GDM1 (cell line): ENCODE data around the gene RAD18.
A peak's percentile ranks its signal among the peaks of the same experiment; 100 is the strongest.

Experiments used
- DNase-seq: peaks from one replicate; lab custom pipeline; 2025; lab: John Stamatoyannopoulos, UW

The RAD18 gene

GRCh38 chr3:8985411-8985831 is 22.1 kb upstream of the RAD18 start:
- no peak for DNase-seq

GRCh38 chr3:8984526-8984925 is 21.3 kb upstream of the RAD18 start:
- no peak for DNase-seq

DNA sequence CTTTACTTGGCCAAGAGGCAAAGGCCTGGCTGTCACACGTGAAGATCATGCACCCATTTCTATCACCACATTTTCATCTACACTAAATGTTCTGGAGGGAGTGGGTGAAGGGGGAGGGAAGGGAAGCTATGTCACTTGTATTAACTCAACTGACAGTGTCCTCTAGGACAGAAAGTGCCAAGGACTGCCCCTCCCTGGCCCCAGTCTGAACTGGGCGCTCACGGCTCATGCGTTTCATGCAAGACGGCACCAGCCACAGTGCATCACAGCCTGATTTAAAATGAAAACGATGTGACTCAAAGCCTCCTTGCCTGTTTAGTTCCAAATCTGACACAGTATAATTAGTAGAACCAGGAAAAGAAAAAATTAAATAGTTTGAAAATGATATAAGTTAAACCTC is 20.8 kb upstream of the RAD18 start:
- no peak for DNase-seq

DNA sequence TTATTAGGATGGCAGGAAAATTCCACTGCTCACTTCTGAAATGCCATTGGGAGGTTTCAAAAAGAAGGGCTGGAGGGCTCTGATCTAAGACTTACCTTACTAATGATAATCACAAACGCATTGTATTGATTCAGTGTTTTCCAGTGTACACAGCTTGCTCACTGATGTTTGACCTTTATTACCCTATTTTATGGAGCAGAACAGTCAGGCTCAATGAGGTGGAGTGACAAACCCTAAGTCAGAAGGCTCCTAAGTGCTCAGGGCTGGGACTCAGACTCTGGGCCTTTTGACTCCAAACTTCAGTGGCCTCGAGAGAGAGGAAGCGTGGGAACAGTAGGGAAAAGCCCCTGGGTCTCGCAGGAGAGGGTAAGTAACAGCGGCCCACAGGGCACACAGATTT is 20.3 kb upstream of the RAD18 start:
- DNase-seq = no peak

GRCh38 chr3:8983026-8983425 is 19.8 kb upstream of the RAD18 start:
- DNase-seq = no peak

DNA sequence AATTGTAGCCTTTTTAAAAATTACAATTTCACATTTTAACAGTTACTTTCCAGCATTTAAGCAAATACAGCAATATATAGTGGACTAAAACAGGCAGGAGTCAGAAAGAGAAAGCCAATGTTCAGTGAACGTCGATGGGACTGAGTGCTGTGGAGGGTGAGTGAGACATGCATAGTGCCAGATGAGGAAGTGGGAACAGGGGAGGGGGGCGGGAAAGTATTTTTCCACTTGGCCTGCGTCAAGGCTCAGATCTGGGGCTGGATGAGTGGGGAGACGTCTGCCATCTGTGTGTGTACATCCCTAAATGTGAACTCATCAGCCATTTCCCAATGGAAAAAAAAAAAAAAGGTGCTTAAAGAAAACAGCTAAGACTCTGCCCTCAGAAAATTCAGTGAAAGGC is 19.2 kb upstream of the RAD18 start:
- peak; percentile 37 for DNase-seq

DNA sequence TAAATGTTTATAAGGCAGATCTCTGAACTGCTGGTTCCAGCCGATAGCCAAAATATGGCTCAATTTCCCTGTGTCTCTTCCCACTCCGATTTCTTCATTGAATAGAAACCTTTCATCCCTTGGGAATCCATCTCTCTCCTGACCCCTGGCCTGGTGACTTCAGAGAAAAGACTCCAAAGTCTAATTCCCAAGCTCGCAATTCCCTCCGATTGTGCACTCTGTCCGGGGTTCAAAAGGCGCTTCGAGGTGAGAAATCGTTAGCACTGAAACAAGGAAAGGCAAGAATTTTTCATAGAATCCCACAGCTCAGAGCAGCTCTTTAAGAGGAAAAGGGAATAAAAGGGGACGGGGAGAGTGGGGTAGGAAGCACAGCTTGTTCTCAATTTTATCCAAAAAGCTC is 18.4 kb upstream of the RAD18 start:
- no peak for DNase-seq

DNA sequence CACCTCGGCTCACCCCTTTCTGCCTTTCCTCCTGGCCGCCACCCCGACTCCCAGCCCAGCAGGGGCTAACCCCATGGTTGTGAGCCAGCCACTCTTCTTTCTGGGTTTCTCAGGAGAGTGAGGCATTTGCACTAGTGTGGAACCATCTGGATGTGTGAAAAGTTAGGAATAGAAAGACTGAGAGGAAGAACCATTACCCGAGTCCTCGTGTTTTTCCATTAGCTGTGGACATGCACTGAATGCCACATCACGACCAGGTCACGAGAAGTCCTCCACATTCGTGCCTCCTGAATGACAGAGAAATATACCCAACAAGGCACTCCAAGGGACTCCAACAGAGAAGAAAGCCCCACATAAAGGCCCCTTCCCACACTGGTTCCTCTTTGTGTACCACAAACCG is 18.0 kb upstream of the RAD18 start:
- peak; percentile 19 for DNase-seq

GRCh38 chr3:8980756-8981257 is 17.5 kb upstream of the RAD18 start:
- DNase-seq = no peak

DNA sequence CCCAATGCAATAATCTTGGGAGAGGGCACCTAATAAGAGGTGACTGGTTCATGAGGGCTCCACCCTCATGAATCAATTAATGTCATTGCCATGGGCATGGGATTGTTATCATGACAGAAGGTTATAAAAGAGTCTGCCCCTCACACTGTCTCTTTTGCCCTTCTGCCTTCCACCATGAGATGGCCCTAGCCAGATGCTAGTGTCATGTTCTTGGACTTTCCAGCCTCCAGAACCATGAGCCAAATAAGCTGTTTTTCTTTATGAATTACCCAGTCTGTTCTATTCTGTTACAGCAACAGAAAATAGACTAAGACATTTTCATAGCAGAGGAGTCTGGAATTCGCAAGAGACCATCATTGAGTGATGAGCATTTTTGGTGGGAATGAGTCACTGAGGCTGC is 16.0 kb upstream of the RAD18 start:
- DNase-seq = no peak

- no peak for DNase-seq
Measured at GRCh38 chr3:8978551-8978950, 15.3 kb upstream of the RAD18 start.

DNA sequence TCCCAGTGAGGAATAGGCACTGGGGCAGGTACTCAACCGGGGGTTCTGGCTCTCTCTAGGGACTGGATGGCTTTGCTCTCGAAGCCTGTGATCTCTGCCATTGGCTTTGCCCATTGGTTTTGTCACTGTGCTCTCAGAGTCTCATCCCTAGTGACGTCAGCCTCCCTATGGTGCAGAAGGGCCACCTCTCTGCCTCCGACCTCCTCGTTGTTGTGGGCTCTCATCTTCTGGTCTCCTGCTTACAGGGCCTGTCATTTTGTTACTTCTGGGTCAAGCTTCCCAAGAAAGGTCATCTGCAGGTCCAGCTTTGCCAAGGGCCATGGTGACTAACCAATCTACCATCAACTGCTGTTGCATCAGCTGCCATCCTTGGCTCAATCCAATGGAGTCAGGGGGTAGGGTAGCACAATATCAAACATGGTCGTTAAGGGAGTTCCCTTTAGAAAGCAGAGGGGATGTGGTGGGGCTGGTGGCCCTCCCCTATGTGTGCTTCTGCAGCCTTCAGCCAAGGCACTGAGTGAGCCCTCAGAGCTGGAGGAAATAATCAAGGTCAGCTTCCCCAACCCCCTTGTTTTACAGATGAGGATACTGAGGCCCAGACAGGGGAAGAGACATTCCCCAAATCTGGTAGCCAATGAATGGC is 13.4 kb upstream of the RAD18 start:
- no peak for DNase-seq

DNA sequence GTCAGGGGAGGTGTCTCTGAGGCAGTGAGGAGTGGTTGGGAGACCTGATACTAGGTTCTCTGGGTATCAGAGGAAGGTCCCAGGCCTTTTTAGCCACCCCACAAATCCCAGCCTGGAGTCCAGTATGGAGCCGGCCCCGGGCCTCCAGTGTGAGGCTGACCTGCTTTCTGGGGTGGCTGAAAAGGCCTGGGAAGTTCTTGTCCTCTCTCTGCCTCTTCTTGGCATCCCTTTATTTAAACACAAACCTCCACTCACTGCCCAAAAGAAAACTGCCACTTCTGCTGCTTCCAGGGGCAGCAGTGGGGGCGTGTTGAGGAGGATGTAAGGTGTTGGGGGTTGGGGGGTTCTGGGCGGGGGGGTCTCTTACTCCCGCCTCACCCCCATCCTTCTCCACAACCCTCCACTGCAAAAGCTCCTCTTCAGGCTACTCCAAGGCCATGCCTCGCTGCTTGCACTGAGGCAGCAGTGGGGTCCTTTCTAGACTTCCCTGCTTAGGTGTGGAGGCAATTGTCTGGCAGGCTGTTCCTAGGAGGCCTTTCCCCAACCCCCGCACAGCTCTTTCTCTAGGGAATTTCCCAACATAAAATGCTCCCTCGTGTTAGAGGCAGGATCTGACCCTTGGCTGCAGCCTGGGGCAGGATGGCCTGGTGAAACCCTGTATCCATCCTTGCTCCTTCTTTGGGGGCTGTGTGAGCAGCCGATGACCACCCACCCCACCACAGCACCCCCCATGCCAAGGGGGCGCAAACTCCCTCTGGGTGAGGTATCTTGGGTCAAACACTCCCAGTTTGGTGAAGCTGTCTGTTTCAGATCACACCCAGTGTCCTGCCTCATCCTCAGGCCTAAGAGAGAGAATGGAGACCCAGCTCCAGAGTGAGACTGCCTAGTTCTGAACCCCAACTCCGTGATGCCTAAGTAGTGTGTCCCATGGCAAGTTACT is 12.1 kb upstream of the RAD18 start:
- no peak for DNase-seq

DNA sequence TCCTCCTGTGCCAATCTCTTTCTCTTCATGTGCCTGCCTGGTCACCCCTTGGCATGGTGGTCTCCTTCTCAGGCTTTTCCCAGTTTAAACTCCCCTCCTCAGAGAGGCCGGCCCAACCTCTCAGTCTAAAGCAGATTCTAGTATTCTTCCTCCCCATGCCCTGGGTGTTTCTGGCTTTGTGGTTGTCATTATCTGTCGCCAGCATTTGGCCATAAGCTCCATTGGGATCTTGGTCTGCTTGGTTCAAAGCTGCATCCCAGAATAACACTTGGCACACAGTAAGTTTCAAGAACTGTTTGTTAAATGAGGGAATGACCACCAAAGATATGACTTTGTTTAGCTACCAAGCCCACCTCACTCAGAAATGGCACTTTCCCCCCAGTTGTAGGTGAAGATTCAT is 11.2 kb upstream of the RAD18 start:
- no peak for DNase-seq

GRCh38 chr3:8972639-8973038 is 9.4 kb upstream of the RAD18 start:
- no peak for DNase-seq

- DNase-seq = peak; percentile 36
Measured at GRCh38 chr3:8970971-8971589, 7.8 kb upstream of the RAD18 start.

- DNase-seq = no peak
Measured at GRCh38 chr3:8969241-8969640, 6.0 kb upstream of the RAD18 start.

DNA sequence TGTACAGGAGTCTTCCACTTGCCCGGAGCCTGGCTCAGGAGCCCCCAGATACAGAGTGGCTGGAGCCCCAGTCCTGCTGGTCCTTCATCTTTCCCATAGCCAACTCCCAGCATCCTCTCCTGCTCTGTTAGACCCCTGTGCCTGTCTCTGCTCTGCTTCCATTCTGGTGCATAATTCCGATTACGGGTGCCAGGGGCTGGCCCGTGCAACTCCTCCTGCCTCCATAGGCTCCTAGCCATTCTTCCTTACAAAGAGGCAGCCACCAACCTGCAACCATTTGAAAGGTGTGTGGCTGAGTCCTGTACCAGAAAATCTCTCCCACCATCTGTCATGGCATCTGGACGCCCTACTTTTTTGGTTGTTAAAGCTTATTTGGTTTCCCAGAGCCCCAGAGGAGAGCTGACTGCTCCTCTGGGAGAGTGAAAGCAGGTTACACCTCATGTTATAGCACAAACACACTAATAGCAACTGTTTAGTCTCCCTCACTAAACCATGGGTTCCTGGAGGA is 5.2 kb upstream of the RAD18 start:
- no peak for DNase-seq

GRCh38 chr3:8967553-8967952 is 4.3 kb upstream of the RAD18 start:
- no peak for DNase-seq

GRCh38 chr3:8966820-8967348 is 3.6 kb upstream of the RAD18 start:
- no peak for DNase-seq

DNA sequence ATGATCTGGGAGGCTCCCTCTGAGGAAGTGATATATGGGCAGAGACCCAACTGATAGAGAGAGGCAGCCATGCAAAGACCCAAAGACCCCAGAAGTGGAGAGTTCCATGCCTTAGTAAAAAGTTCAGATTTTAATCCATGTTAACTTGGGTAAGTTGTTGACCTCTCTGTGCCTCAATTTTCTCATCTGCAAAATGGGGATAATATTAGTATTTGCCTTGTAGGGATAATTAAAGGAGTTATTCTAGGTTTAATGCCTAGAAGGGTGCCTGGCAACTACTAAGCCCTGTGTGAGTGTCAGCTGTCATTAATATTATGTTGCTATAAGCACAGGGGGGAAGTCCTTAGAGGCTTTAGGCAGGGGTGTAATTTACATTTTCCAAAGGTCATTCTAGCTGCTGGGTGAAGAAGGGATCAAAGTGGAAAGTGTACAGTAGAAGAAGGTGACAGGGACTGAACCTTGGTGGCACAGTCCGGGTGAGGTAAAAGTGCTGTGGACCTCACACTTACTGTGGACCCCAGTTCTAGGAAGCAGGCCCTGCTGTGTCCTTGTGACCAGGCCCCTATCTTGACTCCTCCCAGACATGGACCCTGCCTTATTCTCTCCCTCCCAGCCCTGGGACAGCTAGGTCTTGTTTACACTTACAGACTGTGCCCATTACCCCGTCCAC is 3.0 kb upstream of the RAD18 start:
- no peak for DNase-seq
